Pulmonary artery endothelial cell (primary cell): ENCODE results near the gene CACNB1. TPM values are rescaled to one million over a fixed set of nuclear protein-coding genes. Genes with fewer than 3 reads are reported as not detected.
"Not testable (repeated sequence)": the region's sequence is repeated elsewhere in the genome, so short reads cannot be mapped to it uniquely, and the experiment has no call there.

ENCODE experiments used
- DNase-seq: peaks from one replicate; pipeline ENCODE4 v3.0.0-alpha.2; 2011; ENCODE audit warnings: low read depth, low spot score
- total RNA-seq: library from RNA; depleted of rRNA; stranded (reverse); fragments of >200 nt; gene quantifications from 2 replicates; pipeline ENCODE4 v1.2.3, GENCODE V29; 2014

The CACNB1 gene
- total RNA-seq, 1 donor from 2014 or later, result 2.3 TPM

DNA sequence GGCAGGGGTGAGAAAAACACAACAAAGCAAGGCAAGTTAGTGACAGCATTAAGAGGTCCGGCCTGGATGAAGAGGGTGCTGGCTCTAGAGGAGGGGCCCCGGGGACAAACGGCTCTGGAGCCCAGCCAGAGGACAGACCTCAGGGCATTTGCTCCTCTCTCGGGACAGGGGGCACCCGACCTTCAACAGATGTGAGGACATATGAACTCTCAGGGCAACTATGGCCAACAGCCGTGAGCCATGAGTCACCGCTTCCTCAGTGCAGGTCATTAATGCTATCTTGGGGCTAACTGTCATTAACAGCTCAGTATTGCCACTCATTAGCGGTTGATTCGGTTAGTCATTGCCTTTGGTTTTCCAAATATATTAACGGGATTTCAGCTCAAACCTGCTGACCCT lies 21.8 kb downstream of the CACNB1 start:
- no peak for DNase-seq

DNA sequence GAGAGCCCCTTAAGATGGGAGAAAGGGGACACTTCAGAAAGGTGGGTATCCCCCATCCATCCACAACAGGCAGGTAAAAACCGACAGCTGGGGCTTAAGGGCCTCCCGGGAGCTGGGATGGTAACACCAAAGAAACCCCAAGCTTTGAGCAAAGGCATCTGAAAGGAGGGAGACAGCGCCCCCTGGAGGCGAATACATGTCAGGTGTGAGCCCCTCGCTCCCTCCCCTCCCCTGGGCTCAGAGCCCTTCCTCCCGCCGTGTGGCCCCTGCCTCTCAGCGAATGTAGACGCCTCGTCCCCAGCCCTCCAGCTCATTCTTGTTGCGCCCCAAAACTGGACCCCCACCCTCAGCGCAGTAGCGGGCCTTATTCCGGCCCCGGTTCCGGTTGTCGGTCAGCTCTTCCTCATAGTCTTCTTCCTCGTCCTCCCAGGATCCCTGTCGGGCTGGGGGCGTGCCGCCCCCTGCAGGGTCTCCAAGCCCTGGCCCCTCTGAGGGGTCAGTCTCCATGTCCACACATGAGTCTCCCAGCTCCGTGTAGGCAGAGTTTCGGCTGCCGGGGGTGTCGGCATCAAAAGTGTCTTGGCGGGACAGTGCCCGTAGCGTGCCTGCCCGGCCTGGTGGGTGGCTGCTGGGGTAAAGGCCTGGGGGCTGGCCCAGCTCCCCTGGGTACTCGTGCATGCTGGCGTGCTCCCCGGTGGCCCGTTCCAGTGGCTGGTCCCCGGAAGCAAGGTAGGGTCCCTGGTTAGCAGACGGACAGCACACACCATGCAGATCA lies 22.4 kb downstream of the CACNB1 start:
- DNase-seq, result no peak

DNA sequence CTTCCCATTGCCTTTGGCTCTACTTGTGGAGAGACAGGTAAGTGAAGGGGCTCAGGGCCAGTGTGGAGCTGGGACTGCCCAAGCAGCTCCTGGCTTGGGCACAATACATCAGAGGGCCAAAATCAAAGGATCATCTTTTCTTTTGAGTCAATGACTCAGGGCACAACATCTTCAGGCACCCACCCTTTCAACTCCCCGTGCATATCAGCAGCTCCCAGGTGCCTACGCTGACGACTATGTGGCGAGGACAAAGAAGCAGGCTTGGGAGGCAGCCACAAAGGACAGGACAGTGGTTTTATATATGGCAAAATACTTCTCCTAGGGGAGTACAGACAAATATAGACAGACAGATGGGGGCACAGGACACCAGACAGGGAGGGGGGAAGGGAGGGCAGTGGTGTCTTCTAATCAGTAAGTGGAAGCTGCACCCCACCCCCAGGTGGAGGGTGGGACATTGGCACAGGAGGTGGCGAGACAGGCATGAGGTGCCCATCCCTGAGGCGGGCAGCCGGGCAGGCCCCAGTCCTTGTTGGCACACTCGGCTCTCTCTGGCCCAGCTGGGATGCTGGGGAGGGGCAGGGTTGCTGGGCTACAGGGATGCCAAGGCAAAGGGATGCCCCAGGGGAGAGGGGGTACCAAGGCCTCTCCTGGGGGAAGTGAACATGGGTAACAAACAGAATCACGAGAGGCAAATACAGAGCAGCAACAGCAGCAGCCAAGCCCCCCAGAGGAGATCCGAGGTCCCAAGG lies 23.8 kb downstream of the CACNB1 start:
- DNase-seq, result no peak

DNA sequence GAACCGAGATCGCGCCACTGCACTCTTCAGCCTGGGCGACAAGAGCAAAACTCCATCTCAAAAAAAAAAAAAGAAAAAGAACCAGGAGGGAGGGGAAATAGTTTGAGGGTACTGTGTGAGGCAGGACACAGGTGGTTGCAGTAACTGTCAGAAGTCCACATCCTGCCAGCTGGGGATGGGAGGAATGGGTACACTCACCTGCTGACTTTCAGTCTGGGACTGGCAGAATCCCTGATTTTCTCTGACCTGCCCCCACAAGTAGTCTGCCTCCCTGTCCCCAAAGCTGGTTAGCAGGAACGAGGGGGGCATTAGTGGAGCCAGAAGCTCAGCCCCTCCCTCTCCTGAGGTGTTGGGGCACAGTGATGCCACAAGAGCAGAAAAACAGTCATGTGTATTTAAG lies 24.4 kb downstream of the CACNB1 start:
- no peak for DNase-seq

DNA sequence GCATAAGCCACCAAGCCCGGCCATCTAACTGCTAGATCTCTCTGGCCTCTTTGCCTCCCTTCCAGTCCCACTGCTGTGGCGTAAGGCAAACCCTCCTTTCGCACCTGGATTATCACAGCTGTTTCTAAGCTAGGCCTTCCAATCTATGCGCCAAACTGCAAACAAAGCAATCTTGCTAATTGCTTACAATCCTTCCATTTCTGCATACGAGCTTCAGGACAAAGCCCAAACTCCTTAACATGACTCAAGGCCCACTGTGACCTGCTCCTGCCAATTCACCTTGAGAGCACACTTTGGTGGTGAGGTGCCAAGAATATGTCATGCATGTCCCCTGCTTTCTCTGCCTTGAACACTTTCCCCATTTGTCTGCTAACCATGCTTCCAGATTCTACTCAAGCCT lies 25.5 kb downstream of the CACNB1 start:
- DNase-seq, result no peak

DNA sequence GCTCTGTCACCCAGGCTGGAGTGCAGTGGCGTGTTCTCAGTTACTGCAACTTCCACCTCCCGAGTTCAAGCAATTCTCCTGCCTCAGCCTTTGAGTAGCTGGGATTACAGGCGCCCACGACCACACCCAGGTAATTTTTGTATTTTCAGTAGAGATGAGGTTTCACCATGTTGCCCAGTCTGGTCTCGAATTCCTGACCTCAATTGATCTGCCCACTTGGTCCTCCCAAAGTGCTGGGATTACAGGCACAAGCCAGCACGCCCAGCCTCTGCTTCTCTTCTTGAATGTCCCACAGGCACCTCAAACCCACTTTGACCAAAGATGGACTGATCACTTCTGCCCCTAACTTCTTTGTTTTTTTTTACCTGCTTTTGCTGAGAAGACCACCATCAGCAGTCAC lies 26.9 kb downstream of the CACNB1 start:
- no peak for DNase-seq

DNA sequence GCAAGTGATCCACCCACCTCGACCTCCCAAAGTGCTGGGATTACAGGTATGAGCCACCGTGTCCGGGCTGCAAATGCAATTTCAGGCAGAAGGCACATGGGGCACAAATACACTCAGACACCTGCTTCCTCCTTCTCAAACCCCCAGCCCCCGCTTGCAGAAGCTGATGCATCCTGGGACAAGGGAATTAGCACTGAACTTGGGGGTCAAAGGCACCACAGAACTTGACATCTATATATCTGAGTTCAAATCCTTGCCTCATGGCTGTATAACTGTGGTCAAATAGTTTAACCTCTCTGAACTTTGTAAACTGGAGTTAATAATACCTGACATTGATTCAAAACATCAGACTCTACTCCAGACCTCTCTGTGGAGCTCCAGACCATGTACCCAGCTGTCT lies 27.4 kb downstream of the CACNB1 start:
- DNase-seq, result no peak

DNA sequence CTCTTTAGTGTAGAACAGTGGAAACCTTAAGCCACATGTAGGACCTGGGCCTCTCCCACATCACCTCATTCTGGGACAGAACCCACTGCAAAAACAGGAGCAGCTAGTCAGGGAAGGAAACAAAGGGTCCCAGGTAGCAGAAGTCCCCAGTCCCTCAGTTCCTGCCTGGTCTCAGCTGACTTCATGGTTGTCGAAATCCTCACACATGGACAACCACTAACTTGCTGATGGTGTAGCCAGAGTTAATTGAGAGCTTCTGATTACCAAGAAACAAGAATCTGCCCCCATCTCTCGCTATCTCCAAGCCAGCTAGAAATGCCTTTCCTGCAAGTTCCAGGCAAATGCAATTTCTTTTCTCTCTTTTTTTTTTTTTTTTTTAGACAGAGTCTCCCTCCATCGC lies 28.0 kb downstream of the CACNB1 start:
- no peak for DNase-seq

DNA sequence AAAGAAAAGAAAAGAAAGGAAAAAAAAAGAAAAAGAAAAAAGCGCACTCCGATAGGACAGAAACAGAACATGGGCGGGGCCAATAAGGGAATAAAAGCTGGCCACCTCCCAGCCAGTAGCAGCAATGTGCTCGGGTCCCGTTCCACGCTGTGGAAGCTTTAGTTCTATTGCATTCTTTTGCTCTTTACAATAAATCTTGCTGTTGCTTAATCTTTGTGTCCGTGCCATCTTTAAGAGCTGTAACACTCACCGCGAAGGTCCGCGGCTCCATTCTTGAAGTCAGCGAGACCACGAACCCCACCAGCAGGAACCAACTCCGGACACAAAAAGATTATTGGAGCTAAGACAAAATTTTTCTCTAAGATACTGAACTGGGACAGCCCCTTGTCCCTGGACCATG lies 28.4 kb downstream of the CACNB1 start:
- DNase-seq, result no peak

DNA sequence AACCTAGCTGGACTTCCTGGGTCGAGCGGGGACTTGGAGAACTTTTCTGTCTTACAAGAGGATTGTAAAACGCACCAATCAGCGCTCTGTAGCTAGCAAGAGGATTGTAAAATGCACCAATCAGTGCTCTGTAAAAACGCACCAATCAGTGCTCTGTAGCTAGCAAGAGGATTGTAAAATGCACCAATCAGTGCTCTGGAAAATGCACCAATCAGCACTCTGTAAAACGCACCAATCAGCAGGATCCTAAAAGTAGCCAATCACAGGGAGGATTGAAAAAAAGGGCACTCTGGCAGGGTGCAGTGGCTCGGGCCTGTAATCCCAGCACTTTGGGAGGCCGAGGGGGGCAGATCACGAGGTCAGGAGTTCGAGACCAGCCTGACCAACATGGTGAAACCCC lies 29.0 kb downstream of the CACNB1 start:
- DNase-seq, result not testable (repeated sequence)

DNA sequence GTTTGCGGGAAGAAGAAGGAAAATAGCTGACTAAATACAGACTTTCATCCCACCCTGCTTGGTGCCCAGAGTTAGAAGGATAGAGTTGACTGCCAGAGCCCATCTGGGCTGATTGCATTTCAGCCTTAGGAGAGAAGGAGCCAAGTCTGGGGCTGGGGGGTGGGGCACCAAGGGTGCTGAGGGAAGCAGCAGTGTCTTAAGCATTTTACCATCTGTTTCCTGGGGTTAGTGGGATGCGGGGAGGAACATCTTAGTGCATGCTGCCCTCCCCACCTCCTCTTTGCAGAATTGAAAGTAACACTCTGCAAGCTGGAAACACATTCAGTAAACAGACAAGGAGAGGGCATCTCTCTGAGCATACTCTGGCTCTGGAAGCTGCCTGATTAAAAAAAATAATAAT lies 30.0 kb downstream of the CACNB1 start:
- no peak for DNase-seq

DNA sequence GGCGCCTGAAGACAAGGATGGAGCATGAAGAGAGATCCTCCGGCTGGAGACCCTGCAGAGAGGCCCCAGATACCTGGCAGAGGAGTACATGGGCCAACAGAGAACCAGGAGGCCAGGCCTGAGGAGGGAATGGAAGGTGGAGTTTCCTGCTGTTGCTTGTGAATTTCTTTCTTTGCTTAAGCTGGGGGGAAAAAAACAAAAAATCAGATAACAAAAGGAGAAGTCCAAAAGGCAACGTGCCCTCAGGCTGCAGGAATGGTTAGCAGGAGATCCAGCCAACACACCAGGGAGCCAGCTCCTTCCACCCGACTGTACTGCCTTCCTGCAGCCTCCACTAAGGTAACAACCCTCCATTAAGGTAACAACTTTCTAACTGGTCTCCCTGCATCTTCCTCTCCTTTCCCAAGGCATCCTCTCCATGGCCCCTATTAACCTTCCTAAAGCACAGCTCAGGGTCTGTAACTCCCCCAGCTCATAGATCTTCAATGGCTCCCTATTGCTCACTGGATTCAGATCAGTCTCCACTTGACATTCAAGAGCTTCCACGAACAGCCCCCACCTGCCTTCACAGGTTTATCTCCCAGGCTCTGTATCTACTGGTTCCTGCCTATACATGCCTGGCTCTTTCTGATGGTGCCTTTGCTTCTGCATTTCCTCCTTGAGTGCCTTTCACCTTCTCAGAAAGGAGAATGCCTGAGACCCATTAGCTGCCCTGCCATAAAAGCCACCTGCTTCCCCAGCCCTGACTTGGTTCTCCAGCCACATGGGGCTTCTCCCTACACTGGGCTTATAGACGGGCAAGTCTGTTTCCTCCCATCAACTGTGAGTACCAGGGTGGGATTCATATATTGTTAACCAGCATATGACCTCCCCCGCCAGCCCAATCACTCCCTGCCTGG lies 30.8 kb downstream of the CACNB1 start:
- DNase-seq, result no peak

DNA sequence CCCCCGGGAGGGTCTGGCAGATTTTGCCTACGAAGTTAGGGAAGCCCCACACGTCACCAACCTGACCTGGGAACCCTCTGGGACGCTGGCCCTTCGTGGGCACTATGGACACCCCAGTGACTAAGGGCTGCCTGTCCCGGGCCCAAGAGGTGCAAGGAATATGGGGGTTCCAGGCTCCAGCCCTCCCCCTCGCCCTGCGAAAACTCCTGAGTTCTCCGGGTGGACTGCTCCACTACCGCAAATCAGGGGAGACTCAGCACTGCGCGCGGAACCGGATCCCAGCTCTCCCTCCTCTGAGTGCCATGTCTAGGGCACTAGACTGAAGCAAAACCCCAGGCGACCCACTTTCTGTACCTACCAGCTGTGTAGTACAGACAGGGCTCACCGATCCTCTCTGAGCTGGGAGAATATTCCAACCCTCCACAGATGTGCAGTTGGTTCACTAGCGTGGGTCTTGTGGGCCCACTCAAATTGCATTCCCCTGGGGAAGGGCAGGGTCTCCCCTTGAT lies 31.6 kb downstream of the CACNB1 start, which contains the start of gene ARL5C:
ARL5C (minus strand) TSS at position 321 of the 509 bp plus-strand sequence. CDS start 401 bp downstream, outside the sequence.
- DNase-seq, result no peak

DNA sequence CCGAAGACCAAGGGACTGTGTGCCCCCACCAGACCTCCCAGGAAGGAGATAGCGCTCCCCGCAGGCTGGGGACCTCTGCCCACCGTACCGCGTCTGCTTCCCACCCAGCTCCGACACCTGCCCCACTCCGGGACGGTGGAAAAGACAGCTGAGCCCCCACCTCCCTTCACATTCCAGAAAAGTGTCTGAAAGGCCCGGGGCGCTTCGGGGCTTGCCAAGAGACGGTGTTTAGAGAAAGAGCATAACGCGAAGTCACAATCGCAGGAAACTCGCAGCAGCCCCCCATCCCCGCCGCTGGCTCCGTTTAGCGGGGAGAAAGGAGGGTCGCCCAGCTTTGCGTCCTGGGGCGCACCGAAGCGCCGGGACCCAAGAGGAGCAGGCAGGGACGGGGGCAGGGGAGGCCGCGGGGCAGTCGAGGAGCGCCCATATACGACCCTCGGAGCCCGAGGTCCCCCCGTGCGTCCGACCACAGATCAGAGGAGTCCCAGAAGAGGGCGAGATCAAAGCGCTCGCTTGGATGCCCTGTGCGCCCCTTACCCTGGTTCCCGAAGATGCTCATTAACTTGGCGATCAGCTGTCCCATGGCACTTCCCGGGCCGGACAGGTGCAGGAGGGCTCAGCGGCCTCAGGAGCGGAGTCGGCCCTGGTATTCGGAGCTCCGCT lies 32.2 kb downstream of the CACNB1 start:
- no peak for DNase-seq

DNA sequence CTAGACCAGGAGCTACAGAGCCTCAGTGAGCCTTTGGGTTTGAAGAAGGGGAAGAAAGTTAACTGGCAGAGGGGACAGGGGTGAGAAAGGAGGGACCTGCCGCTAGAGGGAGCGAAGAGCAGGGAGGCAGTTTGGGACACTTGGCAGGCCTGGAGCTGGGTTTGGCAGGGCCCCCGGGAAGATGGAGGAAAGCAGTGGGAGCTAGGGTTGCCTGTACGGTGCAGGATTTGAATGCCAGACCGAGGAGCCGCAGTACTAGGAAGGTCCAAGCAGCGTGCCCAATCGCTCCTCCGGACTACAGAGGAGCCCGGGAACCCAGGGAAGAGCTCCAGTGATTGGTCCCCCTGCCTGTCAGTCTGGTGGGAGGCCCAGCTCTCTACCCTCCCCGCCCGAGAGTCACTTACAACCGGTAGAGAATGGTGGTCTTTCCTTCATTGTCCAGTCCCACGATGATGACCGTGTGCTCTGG lies 32.8 kb downstream of the CACNB1 start:
- peak; percentile 78 for DNase-seq

DNA sequence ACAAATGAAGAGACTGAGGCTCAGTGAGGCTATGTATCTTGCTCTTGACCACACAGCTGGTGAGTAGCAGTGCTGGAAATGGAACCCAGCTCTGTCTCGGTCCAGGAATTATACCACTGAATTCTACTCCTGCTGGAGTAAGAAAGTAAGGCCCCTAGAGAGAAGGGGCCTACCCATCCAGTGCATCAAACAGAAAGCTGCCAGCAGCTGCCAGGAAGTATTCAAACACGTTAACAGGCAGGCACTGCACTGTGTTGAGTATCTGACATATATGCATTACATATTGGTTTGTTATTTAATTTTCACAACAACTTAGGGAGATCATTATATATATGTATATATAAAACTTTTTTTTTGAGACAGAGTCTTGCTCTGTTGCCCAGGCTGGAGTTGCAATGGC lies 35.5 kb downstream of the CACNB1 start:
- no peak for DNase-seq

DNA sequence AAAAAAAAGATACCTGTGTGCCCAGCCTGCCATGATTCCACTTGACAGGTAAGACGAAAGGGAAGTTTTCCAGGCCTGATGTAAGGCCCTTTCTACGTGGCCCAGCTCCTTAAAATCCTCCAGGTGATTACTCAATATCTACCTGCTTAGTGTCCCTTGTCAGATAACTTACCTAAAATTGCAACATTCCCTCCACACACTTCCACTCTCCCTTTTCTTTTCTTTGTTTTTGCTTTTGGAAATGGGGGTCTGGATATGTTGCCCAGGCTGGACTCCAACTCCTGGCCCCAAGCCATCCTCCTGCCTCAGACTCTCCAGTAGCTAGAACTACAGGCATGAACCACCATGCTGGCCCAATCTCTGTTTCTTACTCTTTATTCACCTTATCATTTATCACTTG lies 38.8 kb downstream of the CACNB1 start:
- no peak for DNase-seq

DNA sequence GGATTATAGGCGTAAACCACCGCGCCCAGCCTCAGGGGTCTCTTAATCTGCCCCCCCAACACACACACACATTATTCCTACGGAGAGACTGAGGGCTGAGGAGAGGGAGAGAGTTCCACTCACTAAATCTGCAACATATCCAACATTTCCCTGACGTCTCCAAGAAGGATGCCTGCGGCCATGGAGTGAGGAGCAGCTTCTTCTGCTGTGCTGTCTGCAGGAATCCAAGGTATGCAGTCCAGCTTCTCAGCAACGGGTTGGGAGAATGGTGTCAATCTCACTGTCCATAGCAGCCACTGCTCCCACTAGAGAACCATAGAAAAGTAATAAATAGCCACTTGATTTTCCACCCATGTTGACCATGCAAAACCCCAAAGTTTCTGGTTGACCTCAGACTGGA lies 41.0 kb downstream of the CACNB1 start:
- no peak for DNase-seq

DNA sequence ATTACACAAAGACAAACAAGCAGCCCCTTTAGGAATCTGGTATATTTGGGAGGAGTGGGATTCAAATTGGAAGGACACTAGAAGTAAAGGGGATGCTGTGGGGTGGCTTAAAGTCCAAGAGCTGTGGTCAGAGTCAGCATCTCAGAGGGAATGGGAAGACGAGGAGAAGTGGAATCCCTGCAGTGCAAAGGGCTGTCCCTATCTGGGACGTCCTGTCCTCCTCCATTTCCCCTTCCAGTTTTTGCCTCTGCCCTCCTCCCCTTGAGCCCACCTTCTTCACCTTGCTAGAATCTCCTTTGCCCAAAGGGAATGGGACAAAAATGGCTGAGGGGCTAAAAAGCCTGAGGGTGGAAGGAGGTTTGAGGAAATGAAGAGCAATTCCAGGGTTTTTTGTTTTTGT lies 41.8 kb downstream of the CACNB1 start:
- DNase-seq, result no peak

DNA sequence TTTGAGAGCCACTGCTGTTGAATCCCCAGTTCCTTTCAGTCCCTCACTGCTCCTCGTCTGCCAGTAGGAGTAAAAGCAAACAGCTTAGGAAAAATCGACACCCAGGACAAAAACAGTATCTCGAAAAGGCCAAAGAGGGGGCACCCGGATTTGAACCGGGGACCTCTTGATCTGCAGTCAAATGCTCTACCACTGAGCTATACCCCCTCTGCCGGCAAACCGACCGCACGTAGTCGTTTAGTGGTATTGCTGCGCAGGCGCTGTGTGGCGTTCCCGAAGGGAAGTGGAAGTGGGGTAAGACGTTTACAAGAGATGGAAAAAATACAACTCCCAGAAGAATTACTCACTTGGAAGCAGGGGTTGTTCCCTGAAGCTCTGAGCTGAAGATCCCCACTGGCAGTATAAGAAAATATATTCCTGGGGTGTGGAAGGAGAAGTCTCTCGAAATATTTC lies 43.8 kb downstream of the CACNB1 start:
- peak; percentile 57 for DNase-seq
